Endothelial cell of coronary artery (primary cell): ENCODE data around the gene CACNB1. TPM values are rescaled to one million over a fixed set of nuclear protein-coding genes. Genes with fewer than 3 reads are reported as not detected.

Experiments used
- total RNA-seq: library from RNA; depleted of rRNA; stranded (reverse); fragments of >200 nt; gene quantifications from 2 replicates; pipeline ENCODE4 v1.2.3, GENCODE V29; 2014

CACNB1 gene
- 1.6 and 3.1 TPM in 2 replicates for total RNA-seq

GRCh38 chr17:39197380-39198185, at the start of gene CACNB1:
Gene CACNB1, minus strand, starts transcription at chr17:39197669. Its CDS starts 174 bp downstream, at chr17:39197495.

DNA sequence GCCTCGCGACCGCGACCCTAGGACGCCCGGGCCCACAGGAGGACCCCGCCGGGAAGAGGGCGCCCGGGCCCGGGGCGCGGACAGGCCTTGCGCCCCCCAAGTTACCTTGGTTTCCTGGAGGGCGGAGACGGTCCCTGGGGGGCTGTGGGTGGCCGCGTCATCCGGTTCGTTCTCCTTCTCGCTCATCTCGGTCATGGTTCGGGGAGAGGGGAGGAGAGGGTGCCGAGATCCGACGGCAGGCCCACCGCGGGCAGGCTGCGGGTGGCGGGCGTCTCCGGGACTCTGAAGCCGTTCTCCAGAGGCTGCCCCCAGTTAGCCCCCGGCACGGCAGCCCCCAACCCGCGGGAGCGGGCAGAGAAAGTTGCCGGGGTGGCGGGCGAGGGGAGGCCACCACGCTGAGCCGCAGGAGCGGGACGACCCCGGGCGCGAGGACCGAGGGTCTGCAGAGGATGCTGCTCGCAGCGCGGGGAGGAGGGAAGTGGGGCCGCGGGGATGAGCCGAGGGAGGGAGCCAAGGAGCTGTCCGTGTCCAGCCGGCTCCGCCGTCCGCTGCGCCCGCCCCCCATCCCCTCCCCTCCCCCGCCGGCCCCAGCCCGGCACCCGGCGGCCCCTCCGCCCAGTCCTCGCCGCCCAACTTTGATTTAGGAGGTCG, 28.0 kb upstream of the CACNB1 start, which contains the start of gene STAC2:
Gene STAC2, minus strand, starts transcription at position 638 of the 651 bp plus-strand sequence. Its CDS starts 443 bp downstream, at position 195.

DNA sequence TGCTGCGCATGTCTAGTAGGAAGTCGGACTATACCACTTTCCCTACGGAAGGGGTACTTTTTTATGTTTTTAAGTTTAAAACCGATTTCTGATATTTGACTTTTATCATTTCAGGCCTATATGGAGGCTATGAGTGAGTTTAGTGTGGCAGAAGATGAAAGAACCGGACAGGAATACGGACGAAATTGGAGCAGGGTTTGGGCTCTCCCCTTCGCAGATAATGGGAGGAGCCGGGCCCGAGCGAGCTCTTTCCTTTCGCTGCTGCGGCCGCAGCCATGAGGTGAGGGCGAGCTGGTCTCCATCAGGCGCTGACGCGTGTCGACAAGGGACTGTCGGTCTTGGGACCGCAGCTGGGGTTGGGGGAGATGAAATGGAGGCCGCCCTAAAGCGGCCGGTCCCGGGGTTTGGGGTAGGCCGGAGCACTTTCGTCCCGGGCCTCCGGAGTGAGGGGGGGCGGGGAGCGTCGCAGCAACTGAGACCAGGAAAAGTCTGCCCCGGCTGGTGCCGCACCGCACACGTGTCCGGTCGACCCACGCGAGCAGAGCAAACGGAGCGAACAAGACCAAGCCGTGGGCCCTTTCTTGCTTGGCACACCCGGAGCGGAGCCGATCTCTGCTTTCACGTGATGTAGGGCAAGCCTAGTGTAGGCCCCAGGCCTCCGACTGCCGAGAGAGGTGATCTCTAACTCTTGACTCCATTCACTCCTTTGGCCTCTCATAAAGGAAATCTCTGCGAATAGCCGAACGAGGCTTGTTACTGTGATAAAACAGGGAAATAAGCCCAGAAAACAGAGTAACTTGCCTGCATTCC, 2.8 kb upstream of the CACNB1 start, which contains the start of gene RPL19:
Gene RPL19, plus strand, starts transcription at position 214 of the 810 bp plus-strand sequence. Its CDS starts 62 bp downstream, at position 276.

GRCh38 chr17:39165841-39166349, 31.6 kb downstream of the CACNB1 start, which contains the start of gene ARL5C:
Gene ARL5C, minus strand, starts transcription at chr17:39166161. Its CDS starts 401 bp downstream, at chr17:39165760.

GRCh38 chr17:39151150-39151942, 46.1 kb downstream of the CACNB1 start, which contains the start of gene PLXDC1:
Gene PLXDC1, minus strand, starts transcription at chr17:39151637. Its CDS starts 200 bp downstream, at chr17:39151437.

Other genes with a start within 250 kb of the CACNB1 start
- 0.09 TPM in 1 of 2 replicates, not detected in the other for gene FBXO47, start 230.3 kb downstream of the CACNB1 start, total RNA-seq
- gene PLXDC1, start 46.0 kb downstream of the CACNB1 start, total RNA-seq: not detected in 2 replicates
- gene ARL5C, start 31.5 kb downstream of the CACNB1 start, total RNA-seq: not detected in 2 replicates
- gene RPL19, start 2.6 kb upstream of the CACNB1 start, total RNA-seq: 2,229 and 2,251 TPM in 2 replicates
- gene STAC2, start 28.3 kb upstream of the CACNB1 start, total RNA-seq: not detected in 2 replicates
- 9.8 and 11.3 TPM in 2 replicates for gene FBXL20, start 204.0 kb upstream of the CACNB1 start, total RNA-seq